D721Med (cell line): ENCODE results near the gene NBEA.
"Not testable (repeated sequence)": the region's sequence is repeated elsewhere in the genome, so short reads cannot be mapped to it uniquely, and the experiment has no call there.

Source experiments
- DNase-seq: peaks from one replicate; pipeline ENCODE4 v3.0.0; 2011; ENCODE audit warnings: low spot score; ENCODE audit not compliant: insufficient read length
- FAIRE-seq: peaks from 2 replicates; lab custom pipeline; 2011; peaks lifted over from hg19 to GRCh38; lab: Jason Lieb, UNC
- CTCF ChIP-seq: IDR thresholded peaks from 2 replicates; pipeline ENCODE4 v1.5.1; 2012; ENCODE audit warnings: mild to moderate bottlenecking, control low read depth; ENCODE audit not compliant: insufficient read depth; ENCODE audit errors: missing control alignments

The NBEA gene

GRCh38 chr13:35028338-35028867 lies 86.3 kb downstream of the NBEA start:
- no peak for DNase-seq
- TF ChIP-seq CTCF = no peak
- FAIRE-seq = no peak

GRCh38 chr13:35039012-35039411 lies 96.9 kb downstream of the NBEA start:
- DNase-seq = no peak
- TF ChIP-seq CTCF = no peak
- no peak for FAIRE-seq

GRCh38 chr13:35046587-35046986 lies 104.5 kb downstream of the NBEA start:
- no peak for DNase-seq
- FAIRE-seq = no peak
- TF ChIP-seq CTCF = no peak

- DNase-seq (no peak), FAIRE-seq (no peak)
- TF ChIP-seq CTCF = no peak
These were observed 113.6 kb downstream of the NBEA start for GRCh38 chr13:35055705-35056104.

- DNase-seq = no peak
- no peak for FAIRE-seq
- no peak for TF ChIP-seq CTCF
These were observed 115.8 kb downstream of the NBEA start for GRCh38 chr13:35057858-35058257.

GRCh38 chr13:35058585-35058984 lies 116.5 kb downstream of the NBEA start:
- DNase-seq, FAIRE-seq: not testable (repeated sequence)

GRCh38 chr13:35086667-35087066 lies 144.6 kb downstream of the NBEA start:
- no peak for FAIRE-seq
- DNase-seq = no peak
- no peak for TF ChIP-seq CTCF

- no peak for TF ChIP-seq CTCF
- no peak for FAIRE-seq
- no peak for DNase-seq
These were observed 150.2 kb downstream of the NBEA start for GRCh38 chr13:35092251-35092650.
